HUES64 (cell line): ENCODE measurements around the gene DST.
"Not testable (repeated sequence)": the region's sequence is repeated elsewhere in the genome, so short reads cannot be mapped to it uniquely, and the experiment has no call there.

Experiments used
- H3K27ac ChIP-seq: 2 replicates; pipeline ENCODE4 v1.7.0; 2013; ENCODE audit warnings: low read depth, low read length, inconsistent platforms
- H3K27me3 ChIP-seq: 2 replicates; pipeline ENCODE4 v1.6.1; 2013; ENCODE audit warnings: mild to moderate bottlenecking, low read length; ENCODE audit not compliant: insufficient read depth
- H3K36me3 ChIP-seq: 2 replicates; pipeline ENCODE4 v1.6.1; 2013; ENCODE audit warnings: mild to moderate bottlenecking, low read length; ENCODE audit not compliant: insufficient read depth
- H3K4me1 ChIP-seq: 2 replicates; pipeline ENCODE4 v1.6.1; 2013; ENCODE audit warnings: mild to moderate bottlenecking, low read length, moderate library complexity; ENCODE audit not compliant: insufficient read depth
- H3K4me3 ChIP-seq: 2 replicates; pipeline ENCODE4 v1.5.1; 2013; ENCODE audit warnings: mild to moderate bottlenecking, low read length, moderate library complexity
- H3K9ac ChIP-seq: 2 replicates; pipeline ENCODE4 v1.6.1; 2013; ENCODE audit warnings: mild to moderate bottlenecking, low read depth, low read length
- H3K9me3 ChIP-seq: 2 replicates; pipeline ENCODE4 v1.6.1; 2013; ENCODE audit warnings: low read depth, low read length; ENCODE audit not compliant: insufficient read depth
- WGBS: fragments of 150-250, 120-280 bp; methylation state at CpG from one replicate; pipeline ENCODE4 v1.1.7; 2013; ENCODE audit warnings: missing lambda C conversion rate; 5-methylcytosine and 5-hydroxymethylcytosine counted together

Gene DST

DNA sequence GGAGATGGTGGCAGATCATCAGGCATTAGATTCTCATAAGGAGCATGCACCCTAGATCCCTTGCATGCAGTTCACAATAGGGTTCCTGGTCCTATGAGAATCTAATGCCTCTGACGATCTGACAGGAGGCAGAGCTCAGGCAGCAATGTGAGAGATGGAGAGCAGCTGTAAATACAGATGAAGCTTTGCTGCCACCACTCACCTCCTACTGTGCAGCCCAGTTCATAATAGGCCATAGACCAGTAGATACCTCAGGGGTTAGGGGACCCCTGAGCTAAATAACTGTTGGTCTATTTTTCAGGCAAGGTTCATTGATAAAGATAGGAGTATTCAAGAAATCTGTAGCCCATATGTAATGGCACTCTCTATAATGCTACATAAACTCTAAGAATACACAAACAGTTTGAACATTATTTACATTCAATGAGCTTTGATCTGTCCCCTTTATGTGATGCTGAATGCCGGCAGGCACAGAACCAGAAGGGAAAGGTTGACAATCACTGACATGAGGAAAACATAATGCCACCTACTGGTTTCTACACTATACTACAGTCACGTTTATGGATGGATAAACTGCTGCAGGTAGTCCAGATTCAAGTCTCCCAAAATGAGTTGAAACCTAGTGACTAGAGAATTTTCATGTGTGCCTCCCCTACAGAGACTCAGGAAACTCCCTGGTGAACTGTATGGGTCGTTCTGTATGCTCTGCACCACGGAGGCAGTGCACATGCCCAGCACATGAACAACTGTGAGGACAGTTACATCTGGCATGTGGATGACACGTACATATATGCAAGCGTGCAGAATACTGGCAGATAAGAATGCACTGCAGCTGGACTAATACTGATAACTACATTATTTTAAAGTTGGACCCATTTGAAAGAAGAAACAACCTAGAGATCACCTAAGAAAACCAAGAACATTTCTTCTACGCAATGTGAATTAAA is 72.0 kb downstream of the DST start:
- no peaks in the 10 kb centered on the region for H3K9me3 ChIP-seq
- no peak overlapping the region for H3K4me3 ChIP-seq
- no peaks in the 10 kb centered on the region for H3K27me3 ChIP-seq
- no peak overlapping the region for H3K27ac ChIP-seq
- peaks cover 8% of the 10 kb centered on the region; the same call in 1 of the 2 replicates for H3K4me1 ChIP-seq
- peaks cover 74% of the 10 kb centered on the region for H3K36me3 ChIP-seq
- WGBS: 77% methylated on average over 7 of the region's 8 CpGs
- no peak overlapping the region for H3K9ac ChIP-seq

DNA sequence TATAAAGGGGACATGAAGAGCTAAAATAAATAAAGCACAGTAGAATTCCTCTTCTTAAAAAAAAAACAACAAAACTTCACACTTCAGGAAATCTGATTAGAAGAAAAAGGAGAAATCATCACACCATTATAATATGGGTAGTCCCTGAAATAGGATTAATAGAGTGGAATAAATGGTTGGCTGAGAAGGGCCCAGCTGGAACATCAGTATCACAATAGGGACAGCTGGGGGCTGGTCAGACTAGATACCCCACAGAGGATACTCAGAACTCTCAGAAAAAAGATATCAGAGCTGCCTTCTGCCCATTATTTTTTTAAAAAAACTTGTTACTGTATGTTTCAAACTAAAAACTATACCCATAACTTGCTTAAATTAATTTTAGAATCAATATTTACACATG is 75.2 kb downstream of the DST start:
- Histone ChIP-seq H3K27me3 (no peaks in the 10 kb centered on the region), H3K36me3 (peaks cover 67% of the 10 kb centered on the region)

DNA sequence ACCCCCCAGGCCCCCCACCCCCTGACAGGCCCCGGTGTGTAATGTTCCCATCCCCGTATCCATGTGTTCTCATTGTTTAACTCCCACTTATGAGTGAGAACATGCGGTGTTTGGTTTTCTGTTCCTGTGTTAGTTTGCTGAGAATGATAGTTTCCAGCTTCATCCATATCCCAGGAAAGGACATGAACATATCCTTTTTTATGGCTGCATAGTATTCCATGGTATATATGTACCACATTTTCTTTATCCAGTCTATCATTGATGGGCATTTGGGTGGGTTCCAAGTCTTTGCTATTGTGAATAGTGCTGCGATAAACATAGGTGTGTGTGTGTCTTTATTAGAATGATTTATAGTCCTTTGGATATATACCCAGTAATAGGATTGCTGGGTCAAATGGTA is 80.0 kb downstream of the DST start:
- not testable (repeated sequence) for H3K27ac ChIP-seq, H3K9me3 ChIP-seq, H3K4me3 ChIP-seq, H3K27me3 ChIP-seq, H3K9ac ChIP-seq, H3K4me1 ChIP-seq
- WGBS: 93% methylated on average over 3 of the region's 4 CpGs
- peaks cover 76% of the 10 kb centered on the region for H3K36me3 ChIP-seq

More for the DNA sequence above, 75.2 kb downstream of the DST start:
- Histone ChIP-seq H3K9me3 (no peaks in the 10 kb centered on the region), H3K27ac (no peak overlapping the region), H3K4me1 (peaks cover 8% of the 10 kb centered on the region; the same call in 1 of the 2 replicates), H3K4me3 (no peak overlapping the region), H3K9ac (no peak overlapping the region)

DNA sequence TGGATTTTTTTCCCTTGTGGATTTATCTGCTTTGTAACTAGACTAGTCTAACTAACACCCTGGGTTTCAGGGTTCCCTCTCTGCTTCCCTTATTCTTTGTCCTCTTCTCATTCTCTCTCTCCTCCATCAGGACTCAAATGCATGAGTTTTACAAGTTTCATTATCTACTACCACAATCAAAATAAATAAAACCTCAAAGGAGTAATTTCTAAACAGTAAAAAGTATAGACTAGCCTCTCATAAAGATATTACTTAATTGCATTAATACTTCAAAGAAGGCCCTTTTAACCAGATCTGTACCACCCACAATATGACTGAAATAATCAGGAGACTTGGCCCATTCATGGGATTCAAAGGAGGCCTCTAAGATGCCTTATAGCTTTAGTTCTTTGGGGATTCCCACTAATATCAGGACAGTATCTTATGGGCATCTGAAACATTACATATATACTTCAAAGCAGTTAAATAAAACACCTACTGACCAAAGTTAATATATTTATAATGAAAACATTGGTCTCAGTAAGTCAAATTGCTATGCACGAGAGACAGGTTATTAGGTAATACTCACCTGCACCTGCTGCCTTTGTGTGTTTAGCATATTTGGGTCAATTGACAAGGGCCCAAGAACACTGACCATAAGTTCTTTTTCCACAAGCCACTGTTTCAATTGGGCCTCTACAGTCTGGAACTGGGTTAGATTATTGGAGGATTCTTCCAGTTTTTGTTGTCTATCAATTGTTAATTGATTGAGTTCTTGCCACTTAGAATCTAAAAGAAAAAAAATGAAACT is 85.7 kb downstream of the DST start:
- H3K4me3 ChIP-seq: no peak overlapping the region

DNA sequence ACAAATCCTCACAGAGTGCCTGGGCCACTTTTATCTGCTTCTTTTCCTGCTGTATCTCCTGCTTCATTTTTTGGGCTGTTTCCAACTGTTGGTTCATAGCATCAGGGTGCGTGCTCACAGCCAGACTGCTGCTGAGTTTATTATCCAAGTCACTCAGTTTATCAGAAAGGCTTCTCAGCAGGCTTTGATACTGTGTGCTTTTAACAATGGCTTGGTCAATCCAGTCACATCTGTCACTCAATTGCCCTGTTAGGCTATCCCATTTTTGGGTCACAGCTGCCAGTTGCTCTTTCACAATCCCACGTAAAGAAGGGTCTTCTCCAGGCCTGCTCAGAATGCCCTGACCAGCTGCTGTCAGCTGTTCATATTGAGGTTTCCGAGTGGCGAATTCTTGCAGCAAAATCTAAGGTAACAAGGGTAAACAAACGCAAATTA is 87.2 kb downstream of the DST start:
- H3K27ac ChIP-seq: no peak overlapping the region
- H3K9ac ChIP-seq: no peak overlapping the region
- H3K27me3 ChIP-seq: no peaks in the 10 kb centered on the region
- no peaks in the 10 kb centered on the region for H3K4me1 ChIP-seq
- WGBS: 93% methylated on average over 5 of the region's 5 CpGs
- H3K4me3 ChIP-seq: no peak overlapping the region
- peaks cover 91% of the 10 kb centered on the region for H3K36me3 ChIP-seq
- no peaks in the 10 kb centered on the region for H3K9me3 ChIP-seq

More for the DNA sequence above, 85.7 kb downstream of the DST start:
- Histone ChIP-seq H3K9me3 (no peaks in the 10 kb centered on the region), H3K27ac (no peak overlapping the region), H3K4me1 (no peaks in the 10 kb centered on the region), H3K27me3 (no peaks in the 10 kb centered on the region), H3K36me3 (peaks cover 96% of the 10 kb centered on the region), H3K9ac (no peak overlapping the region)
- 100% methylated on average over 1 of the region's 1 CpG for WGBS

DNA sequence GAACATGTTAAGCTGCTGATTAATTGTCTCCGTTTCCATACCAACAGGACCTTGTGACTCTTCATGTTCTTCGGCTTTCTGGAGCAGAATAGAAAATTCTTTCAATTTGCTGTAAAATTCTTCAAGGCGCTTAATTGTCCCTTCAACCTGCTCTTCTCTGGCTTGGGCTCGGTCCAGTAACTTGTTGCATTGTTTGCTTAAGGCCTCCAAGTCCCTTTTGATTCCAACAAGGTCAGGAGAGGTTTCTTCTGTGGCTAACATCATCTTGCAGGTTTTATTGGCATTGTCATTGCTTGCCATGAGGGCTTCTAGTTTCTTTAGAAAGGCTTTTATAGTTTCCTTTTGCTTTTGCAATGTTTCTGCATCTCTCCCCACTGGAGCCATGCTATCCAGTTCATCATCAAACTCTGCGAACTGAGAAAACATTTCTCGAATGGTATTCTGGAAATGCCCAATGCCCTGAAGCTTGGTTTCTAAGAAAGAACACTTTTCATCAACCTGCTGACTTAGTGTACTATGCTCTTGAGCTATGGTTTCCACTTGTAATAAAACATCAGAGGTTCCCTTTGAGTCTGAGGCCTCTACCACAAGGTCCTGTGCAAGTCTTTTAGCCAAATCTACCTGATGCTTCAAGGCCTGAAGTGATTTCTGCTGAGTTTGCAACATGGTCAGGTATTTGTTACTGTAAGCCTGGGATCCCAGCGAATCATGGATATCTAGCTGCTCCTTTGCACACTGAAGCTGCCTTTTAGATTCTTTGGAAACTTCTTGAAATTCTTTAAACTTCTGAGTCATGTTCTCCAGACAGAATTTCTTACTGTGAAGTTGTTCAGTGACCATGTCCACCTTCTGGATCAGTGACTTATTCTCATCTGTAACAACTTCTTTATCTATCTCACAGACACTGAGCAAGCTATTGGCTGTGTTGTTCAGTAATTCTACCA is 90.2 kb downstream of the DST start:
- H3K36me3 ChIP-seq: peaks cover 64% of the 10 kb centered on the region
- WGBS: 96% methylated on average over 7 of the region's 7 CpGs
- no peaks in the 10 kb centered on the region for H3K9me3 ChIP-seq
- no peak overlapping the region for H3K27ac ChIP-seq
- H3K9ac ChIP-seq: no peak overlapping the region
- H3K27me3 ChIP-seq: no peaks in the 10 kb centered on the region
- no peak overlapping the region for H3K4me3 ChIP-seq
- no peaks in the 10 kb centered on the region for H3K4me1 ChIP-seq

DNA sequence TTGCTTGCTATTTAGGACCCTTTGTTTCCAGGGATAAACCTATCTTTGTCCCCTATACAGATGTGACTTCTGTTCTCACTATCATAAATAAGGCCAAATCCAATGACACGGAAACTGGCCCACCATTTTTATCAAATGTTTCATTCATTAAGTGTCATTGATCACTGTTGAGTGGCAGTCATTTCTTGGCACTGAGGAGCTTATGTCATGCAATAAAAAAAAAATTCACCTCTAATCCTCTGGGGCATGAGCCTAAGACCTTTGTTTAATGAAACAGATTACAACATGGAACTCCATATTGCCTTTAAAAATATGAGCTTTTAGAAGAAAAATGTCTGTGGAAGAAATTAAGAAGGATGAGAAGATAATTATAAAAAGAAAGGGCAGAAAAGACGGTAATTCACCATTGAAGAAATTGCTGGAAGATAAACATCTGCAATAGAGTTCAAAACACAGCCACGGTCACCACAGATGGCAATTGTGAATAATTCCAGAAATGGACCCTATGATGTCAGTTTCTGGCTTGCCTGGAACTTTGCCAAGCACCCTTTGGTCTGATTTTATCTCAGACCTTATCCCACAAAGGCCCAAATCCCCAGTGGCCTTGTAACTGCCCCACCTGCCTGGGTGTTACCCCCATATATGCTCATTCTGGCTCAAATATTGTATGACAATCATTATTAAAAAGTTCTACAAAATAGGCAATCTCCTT is 91.1 kb downstream of the DST start:
- no peaks in the 10 kb centered on the region for H3K27me3 ChIP-seq
- no peak overlapping the region for H3K9ac ChIP-seq
- H3K4me1 ChIP-seq: no peaks in the 10 kb centered on the region
- no peak overlapping the region for H3K27ac ChIP-seq
- no peak overlapping the region for H3K4me3 ChIP-seq
- H3K36me3 ChIP-seq: peaks cover 56% of the 10 kb centered on the region
- WGBS: 94% methylated on average over 3 of the region's 3 CpGs
- H3K9me3 ChIP-seq: no peaks in the 10 kb centered on the region

DNA sequence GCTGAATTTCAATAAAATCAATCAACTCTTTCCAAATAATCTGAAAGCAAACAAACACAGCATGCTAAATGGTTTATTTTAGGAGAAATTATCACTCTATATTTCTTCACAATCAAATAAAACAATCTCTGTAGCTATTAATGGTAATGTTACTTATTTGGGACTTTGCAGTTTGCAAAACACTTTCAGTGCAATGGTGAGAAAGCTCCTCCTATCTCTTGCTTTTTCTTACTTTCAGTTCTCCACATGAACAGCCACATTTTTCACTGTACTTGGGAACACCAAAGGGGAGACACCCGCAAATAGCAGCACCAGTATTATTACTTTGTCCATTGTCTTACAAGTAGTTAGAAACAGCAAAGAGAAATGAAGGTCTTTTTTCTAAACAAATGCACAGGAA is 92.4 kb downstream of the DST start:
- Histone ChIP-seq H3K27ac (no peak overlapping the region), H3K9ac (no peak overlapping the region), H3K27me3 (no peaks in the 10 kb centered on the region), H3K4me1 (no peaks in the 10 kb centered on the region), H3K9me3 (no peaks in the 10 kb centered on the region), H3K36me3 (peaks cover 43% of the 10 kb centered on the region), H3K4me3 (no peak overlapping the region)
- 67% methylated on average over 1 of the region's 1 CpG for WGBS

DNA sequence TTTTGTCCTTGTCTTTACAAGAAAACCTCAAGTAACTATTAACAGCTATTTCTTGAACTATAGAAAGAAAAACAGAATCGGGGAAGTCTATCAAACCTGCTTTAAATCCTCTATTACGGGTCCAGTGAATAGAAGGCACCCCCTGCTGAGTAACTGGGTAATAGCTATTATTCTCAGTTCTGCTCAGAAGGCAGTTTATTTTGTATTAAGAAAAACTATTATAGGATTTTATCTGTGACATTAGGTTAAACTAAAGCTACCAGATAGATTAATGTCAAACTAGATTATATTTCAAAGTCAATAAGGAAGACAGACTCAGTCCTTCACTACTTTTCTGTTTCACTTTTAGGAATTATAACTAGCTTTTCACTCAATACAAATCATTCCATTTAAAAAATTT is 93.7 kb downstream of the DST start:
- H3K4me3 ChIP-seq: no peak overlapping the region
- H3K27me3 ChIP-seq: no peaks in the 10 kb centered on the region; the same call in 1 of the 2 replicates
- H3K9ac ChIP-seq: no peak overlapping the region
- peaks cover 32% of the 10 kb centered on the region for H3K36me3 ChIP-seq
- WGBS: 83% methylated on average over 2 of the region's 2 CpGs
- H3K27ac ChIP-seq: no peak overlapping the region
- H3K9me3 ChIP-seq: no peaks in the 10 kb centered on the region
- no peaks in the 10 kb centered on the region for H3K4me1 ChIP-seq

DNA sequence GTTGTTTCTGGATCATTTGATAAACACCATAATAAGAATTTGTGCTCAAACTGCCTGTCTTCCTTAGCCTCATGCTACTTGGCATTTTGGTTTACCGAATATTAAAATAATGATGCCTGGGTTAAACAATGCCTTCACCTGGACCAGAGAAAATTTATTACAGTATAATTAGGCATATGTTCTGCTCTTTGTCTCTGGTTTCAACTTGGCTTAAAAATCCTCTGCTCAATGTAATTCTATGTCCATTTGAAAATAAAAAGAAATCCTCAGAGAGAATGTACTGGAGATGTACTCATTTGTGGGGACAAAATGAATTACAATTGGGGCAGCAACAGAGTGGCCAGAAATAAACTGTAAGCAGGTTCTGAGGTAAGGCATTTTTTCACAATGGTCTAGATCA is 95.0 kb downstream of the DST start:
- Histone ChIP-seq H3K9me3 (no peaks in the 10 kb centered on the region), H3K9ac (no peak overlapping the region), H3K4me1 (peaks cover 6% of the 10 kb centered on the region; the same call in 1 of the 2 replicates), H3K27ac (no peak overlapping the region), H3K27me3 (no peaks in the 10 kb centered on the region; the same call in 1 of the 2 replicates), H3K36me3 (peaks cover 21% of the 10 kb centered on the region), H3K4me3 (no peak overlapping the region)
- WGBS: 100% methylated on average over 1 of the region's 1 CpG
